ENCODE data around the gene CFAP43.

DNA sequence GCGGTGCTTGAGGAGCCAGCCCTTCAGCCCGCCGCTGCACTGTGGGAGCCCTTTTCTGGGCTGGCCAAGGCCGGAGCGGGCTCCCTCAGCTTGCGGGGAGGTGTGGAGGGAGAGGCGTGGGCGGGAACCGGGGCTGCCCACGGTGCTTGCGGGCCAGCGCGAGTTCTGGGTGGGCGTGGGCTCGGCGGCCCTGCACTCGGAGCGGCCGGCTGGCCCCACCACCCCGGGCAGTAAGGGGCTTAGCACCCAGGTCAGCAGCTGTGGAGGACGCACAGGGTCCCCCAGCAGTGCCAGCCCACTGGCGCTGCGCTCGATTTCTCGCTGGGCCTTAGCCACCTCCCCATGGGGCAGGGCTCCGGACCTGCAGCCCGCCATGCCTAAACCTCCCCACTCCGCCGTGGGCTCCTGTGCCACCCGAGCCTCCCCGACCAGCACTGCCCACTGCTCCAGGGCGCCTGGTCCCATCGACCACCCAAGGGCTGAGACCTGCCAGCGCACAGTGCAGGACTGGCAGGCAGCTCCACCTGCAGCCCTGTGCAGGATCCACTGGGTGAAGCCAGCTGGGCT, 13.0 kb upstream of the CFAP43 start:
- TF ChIP-seq, protein P1, sequence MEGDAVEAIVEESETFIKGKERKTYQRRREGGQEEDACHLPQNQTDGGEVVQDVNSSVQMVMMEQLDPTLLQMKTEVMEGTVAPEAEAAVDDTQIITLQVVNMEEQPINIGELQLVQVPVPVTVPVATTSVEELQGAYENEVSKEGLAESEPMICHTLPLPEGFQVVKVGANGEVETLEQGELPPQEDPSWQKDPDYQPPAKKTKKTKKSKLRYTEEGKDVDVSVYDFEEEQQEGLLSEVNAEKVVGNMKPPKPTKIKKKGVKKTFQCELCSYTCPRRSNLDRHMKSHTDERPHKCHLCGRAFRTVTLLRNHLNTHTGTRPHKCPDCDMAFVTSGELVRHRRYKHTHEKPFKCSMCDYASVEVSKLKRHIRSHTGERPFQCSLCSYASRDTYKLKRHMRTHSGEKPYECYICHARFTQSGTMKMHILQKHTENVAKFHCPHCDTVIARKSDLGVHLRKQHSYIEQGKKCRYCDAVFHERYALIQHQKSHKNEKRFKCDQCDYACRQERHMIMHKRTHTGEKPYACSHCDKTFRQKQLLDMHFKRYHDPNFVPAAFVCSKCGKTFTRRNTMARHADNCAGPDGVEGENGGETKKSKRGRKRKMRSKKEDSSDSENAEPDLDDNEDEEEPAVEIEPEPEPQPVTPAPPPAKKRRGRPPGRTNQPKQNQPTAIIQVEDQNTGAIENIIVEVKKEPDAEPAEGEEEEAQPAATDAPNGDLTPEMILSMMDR (IDR thresholded peaks at IDR 0.05; ENCODE audit: low read depth, low read length, missing input control): no peak
- TF ChIP-seq GABPA (IDR thresholded peaks at IDR 0.05 in 1 of 2, conservative IDR thresholded peaks at IDR 0.05 in 1 of 2): no peak
- TF ChIP-seq, protein P2, sequence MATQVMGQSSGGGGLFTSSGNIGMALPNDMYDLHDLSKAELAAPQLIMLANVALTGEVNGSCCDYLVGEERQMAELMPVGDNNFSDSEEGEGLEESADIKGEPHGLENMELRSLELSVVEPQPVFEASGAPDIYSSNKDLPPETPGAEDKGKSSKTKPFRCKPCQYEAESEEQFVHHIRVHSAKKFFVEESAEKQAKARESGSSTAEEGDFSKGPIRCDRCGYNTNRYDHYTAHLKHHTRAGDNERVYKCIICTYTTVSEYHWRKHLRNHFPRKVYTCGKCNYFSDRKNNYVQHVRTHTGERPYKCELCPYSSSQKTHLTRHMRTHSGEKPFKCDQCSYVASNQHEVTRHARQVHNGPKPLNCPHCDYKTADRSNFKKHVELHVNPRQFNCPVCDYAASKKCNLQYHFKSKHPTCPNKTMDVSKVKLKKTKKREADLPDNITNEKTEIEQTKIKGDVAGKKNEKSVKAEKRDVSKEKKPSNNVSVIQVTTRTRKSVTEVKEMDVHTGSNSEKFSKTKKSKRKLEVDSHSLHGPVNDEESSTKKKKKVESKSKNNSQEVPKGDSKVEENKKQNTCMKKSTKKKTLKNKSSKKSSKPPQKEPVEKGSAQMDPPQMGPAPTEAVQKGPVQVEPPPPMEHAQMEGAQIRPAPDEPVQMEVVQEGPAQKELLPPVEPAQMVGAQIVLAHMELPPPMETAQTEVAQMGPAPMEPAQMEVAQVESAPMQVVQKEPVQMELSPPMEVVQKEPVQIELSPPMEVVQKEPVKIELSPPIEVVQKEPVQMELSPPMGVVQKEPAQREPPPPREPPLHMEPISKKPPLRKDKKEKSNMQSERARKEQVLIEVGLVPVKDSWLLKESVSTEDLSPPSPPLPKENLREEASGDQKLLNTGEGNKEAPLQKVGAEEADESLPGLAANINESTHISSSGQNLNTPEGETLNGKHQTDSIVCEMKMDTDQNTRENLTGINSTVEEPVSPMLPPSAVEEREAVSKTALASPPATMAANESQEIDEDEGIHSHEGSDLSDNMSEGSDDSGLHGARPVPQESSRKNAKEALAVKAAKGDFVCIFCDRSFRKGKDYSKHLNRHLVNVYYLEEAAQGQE (IDR thresholded peaks at IDR 0.05): no peak
- TF ChIP-seq EGR1 (IDR thresholded peaks at IDR 0.05; ENCODE audit: low read depth in 2 of 2): no peak

All from liver (tissue), 3 donors.